Neural progenitor cell (in vitro differentiated cells): ENCODE data around the gene MPRIP.

Experiments
- CTCF ChIP-seq: fragments of 200-600 bp; sonication (generic); IDR thresholded peaks from 2 replicates; pipeline ENCODE4 v1.5.1; 2017; ENCODE audit warnings: antibody characterized with exemption, mild to moderate bottlenecking
- EZH2 ChIP-seq: fragments of 200-600 bp; sonication (generic); IDR thresholded peaks from 2 replicates; pipeline ENCODE4 v1.6.1; 2017; ENCODE audit warnings: antibody characterized with exemption, mild to moderate bottlenecking, moderate library complexity

GRCh38 chr17:17130077-17130844 is 88.0 kb downstream of the MPRIP start:
- no peak for TF ChIP-seq EZH2
- TF ChIP-seq CTCF = peak; percentile 23
